Sigmoid colon (tissue), 7 donors: ENCODE measurements around the gene TANGO2. TPM values are rescaled to one million over a fixed set of nuclear protein-coding genes. Genes with fewer than 3 reads are reported as not detected.

Experiments used
- DNase-seq: peaks from one replicate; pipeline ENCODE4 v3.0.0-alpha.2; 2019
- H3K27ac ChIP-seq, 4 donors: fragments of 200-600 bp; sonication (generic); one replicate each; pipeline ENCODE4 v1.5.1; 2016 to 2019; ENCODE audit warnings: mild to moderate bottlenecking in 1 of 4
- H3K27me3 ChIP-seq, 3 donors: fragments of 200-600 bp; sonication (generic); one replicate each; pipeline ENCODE4 v1.5.1; 2019; ENCODE audit warnings: mild to moderate bottlenecking in 1 of 3
- H3K36me3 ChIP-seq, 4 donors: fragments of 200-600 bp; sonication (generic); one replicate each; pipeline ENCODE4 v1.5.1; 2016 to 2019
- H3K4me1 ChIP-seq, 4 donors: fragments of 200-600 bp; sonication (generic); one replicate each; pipeline ENCODE4 v1.5.1; 2017 to 2019
- H3K4me3 ChIP-seq, 4 donors: fragments of 200-600 bp; sonication (generic); one replicate each; pipeline ENCODE4 v1.5.1; 2017 to 2019; ENCODE audit warnings: mild to moderate bottlenecking in 2 of 4, moderate library complexity in 1 of 4
- H3K9me3 ChIP-seq, 4 donors: fragments of 200-600 bp in 3 of 4; sonication (generic) in 3 of 4; one replicate each; pipeline versions ENCODE4 v1.5.1 to v1.6.1; 2013 to 2019
- EP300 ChIP-seq, 4 donors: sonication (generic); formaldehyde crosslinking; IDR thresholded peaks; one replicate each; pipeline ENCODE4 v1.6.1; 2017; ENCODE audit warnings: antibody characterized with exemption in 4 of 4
- POLR2A ChIP-seq, 2 donors: fragments of 450-650 bp; IDR thresholded peaks; one replicate each; pipeline ENCODE4 v1.6.1; 2016; ENCODE audit warnings: antibody characterized with exemption in 2 of 2, mild to moderate bottlenecking in 2 of 2, moderate library complexity in 2 of 2
- POLR2AphosphoS5 ChIP-seq, 4 donors: sonication (generic); formaldehyde crosslinking; IDR thresholded peaks; one replicate each; pipeline ENCODE4 v1.6.1; 2017; ENCODE audit warnings: antibody characterized with exemption in 4 of 4
- WGBS, 2 donors: extraction: QIAGEN DNeasy Blood & Tissue Kit; methylation state at CpG; one replicate each; pipeline ENCODE4 v1.1.7; 2013; 5-methylcytosine and 5-hydroxymethylcytosine counted together
- intact Hi-C: fragments of 100-400 bp; cut with DNase I; formaldehyde crosslinking; loops from one replicate; pipeline ENCODE4 v1.15.1; 2023
- polyA plus RNA-seq, 3 donors: library from polyadenylated mRNA; stranded (reverse); fragments of 200-250 nt; gene quantifications; one replicate each; pipeline ENCODE4 v1.2.3, GENCODE V29; 2013
- small RNA-seq, 3 donors: library from RNA; depleted of rRNA; stranded (forward); fragments of <200 nt; gene quantifications; one replicate each; pipeline ENCODE3, GENCODE V24; 2016
- total RNA-seq, 4 donors: library from RNA; depleted of rRNA; stranded (reverse); fragments of >200 nt; gene quantifications; one replicate each; pipeline ENCODE4 v1.1.0, GENCODE V29; 2016
- TF ChIP-seq, protein P1 (sequence below), 4 experiments: fragments of 450-650 bp in 3 of 4; fragments of 200-600 bp in 1 of 4; IDR thresholded peaks; one replicate each; pipeline ENCODE4 v1.5.1; 2016 to 2019; ENCODE audit warnings: antibody characterized with exemption in 4 of 4, mild to moderate bottlenecking in 3 of 4, moderate library complexity in 2 of 4
- donor health status: healthy with polysubstance abuse.
- donor health status: Bipolar disorder and iron deficiency.
- donor health status: healthy.

Gene TANGO2
- total and polyA plus RNA-seq, 7 donors = 24.2 to 46.2 (median 31.6) TPM

DNA sequence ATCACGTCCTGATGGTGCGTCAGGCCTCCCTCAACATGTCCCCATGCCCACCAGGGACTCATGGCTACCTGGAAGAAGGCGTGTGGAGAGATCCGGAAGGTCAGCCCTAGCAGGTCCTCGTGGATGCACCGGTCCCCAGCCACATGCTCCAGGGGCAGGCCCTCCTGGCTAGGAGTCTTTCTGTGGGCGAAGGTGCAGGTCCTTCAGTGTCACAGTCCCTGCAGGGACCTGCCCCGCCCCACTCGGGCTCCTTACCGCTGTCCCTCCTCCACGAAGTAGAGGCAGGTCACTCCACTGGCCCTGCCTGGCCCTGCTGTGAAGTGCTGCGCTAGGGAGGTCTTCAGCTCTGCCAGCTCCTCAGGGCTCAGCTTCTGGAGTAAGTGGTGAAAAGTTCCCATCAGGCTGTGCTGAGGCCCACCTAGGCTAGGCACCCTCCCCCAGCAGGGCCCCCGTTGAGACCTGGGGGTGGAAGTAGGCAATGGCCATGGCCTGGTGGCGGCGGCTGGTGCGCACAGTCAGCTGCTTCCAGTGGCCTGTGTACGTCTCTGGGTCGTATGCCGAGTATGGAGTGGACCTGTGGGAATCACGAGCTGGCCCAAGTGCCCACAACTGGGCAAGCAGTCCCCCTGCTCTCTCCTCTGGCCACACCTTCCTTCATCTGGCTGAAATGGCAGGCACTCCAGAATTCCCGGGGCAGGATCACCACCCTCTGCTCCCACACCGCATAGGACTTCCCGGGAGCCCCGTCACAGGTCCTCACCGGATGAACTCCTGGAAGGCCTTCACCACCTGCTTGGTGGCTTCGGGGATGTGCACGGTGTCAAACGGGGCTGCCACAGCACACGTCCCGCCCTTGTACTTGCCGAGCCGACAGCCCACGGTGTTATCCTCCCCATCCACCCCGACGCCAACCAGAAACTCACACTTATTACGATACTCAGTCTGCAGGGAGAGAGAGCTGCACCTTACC is 93.9 kb downstream of the TANGO2 start:
- no peak overlapping the region for H3K27ac ChIP-seq
- 89 to 94% methylated on average over 36 of the region's 36 CpGs for WGBS, 2 donors
- intact Hi-C loops = loop anchor here (5.0 to 10.0 kb wide), 4 partner anchors 32 to 160 kb away; partner anchors contain the start of genes DGCR8 and TANGO2

DNA sequence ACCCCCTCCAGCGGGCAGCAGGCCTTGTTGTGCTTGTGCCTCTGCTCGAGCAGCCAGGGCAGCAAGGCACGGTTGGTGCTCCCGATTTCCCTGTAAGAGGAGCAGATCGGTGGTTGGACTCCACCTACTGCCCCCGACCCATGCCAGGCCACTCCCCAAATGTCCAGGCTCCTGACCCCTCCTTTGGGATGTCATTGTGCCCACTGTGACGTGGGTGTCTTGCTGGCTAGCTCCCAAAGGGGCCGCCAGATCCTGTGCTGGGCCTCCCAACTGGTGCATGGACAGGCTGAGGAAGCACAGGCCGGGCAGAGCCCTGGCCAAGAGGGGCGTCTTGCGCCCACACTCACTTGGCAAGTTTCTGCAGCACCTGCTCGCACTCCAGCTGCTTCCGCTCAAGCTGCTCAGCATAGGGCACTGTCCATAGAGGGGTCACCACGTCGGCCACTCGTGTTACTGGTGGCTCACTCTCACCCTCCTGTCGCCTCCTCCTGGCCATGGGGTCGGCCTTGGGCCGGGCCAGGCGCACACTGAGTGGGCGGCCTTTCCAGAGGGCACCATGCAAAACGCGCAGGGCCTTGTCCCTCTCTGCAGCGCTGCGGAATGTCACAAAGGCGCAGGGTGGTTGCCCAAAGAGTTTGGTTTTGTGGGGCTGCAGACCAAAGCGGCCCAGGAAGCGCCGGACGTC is 94.9 kb downstream of the TANGO2 start, which contains the start of gene RANBP1:
RANBP1 (plus strand) TSS at position 414 of the 685 bp plus-strand sequence; CDS start at position 495, 81 bp downstream.
- intact Hi-C loops = loop anchor here (5.0 to 10.0 kb wide), 4 partner anchors 34 to 161 kb away; partner anchors contain the start of genes DGCR8 and TANGO2
- Histone ChIP-seq H3K4me1 (peaks cover 0 to 48% (median 41%) of the 10 kb centered on the region in 4 donors), H3K9me3 (no peaks in the 10 kb centered on the region), H3K27ac (peak within 1 kb of the TSS; percentile 83 to 91 (median 88)), H3K27me3 (no peaks in the 10 kb centered on the region), H3K4me3 (peak within 1 kb of the TSS; percentile 67 to 93 (median 86)), H3K36me3 (peaks cover 4 to 62% (median 31%) of the 10 kb centered on the region in 4 donors)
- TF ChIP-seq POLR2A (IDR thresholded peaks at IDR 0.05) = no peak
- WGBS, 2 donors = 67 to 77% methylated on average over 30 of the region's 30 CpGs
- no peak for DNase-seq

More for the DNA sequence above, 93.9 kb downstream of the TANGO2 start:
- no peaks in the 10 kb centered on the region for H3K9me3 ChIP-seq
- no peak overlapping the region for H3K4me3 ChIP-seq
- no peak for DNase-seq
- TF ChIP-seq, protein P1, sequence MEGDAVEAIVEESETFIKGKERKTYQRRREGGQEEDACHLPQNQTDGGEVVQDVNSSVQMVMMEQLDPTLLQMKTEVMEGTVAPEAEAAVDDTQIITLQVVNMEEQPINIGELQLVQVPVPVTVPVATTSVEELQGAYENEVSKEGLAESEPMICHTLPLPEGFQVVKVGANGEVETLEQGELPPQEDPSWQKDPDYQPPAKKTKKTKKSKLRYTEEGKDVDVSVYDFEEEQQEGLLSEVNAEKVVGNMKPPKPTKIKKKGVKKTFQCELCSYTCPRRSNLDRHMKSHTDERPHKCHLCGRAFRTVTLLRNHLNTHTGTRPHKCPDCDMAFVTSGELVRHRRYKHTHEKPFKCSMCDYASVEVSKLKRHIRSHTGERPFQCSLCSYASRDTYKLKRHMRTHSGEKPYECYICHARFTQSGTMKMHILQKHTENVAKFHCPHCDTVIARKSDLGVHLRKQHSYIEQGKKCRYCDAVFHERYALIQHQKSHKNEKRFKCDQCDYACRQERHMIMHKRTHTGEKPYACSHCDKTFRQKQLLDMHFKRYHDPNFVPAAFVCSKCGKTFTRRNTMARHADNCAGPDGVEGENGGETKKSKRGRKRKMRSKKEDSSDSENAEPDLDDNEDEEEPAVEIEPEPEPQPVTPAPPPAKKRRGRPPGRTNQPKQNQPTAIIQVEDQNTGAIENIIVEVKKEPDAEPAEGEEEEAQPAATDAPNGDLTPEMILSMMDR (IDR thresholded peaks at IDR 0.05) = no peak
- TF ChIP-seq POLR2AphosphoS5 (IDR thresholded peaks at IDR 0.05) (no peak), POLR2A (IDR thresholded peaks at IDR 0.05) (no peak), EP300 (IDR thresholded peaks at IDR 0.05) (no peak)
- H3K36me3 ChIP-seq = peaks cover 7 to 62% (median 29%) of the 10 kb centered on the region in 4 donors
- no peaks in the 10 kb centered on the region for H3K27me3 ChIP-seq
- H3K4me1 ChIP-seq = peaks cover 0 to 39% (median 32%) of the 10 kb centered on the region in 4 donors

DNA sequence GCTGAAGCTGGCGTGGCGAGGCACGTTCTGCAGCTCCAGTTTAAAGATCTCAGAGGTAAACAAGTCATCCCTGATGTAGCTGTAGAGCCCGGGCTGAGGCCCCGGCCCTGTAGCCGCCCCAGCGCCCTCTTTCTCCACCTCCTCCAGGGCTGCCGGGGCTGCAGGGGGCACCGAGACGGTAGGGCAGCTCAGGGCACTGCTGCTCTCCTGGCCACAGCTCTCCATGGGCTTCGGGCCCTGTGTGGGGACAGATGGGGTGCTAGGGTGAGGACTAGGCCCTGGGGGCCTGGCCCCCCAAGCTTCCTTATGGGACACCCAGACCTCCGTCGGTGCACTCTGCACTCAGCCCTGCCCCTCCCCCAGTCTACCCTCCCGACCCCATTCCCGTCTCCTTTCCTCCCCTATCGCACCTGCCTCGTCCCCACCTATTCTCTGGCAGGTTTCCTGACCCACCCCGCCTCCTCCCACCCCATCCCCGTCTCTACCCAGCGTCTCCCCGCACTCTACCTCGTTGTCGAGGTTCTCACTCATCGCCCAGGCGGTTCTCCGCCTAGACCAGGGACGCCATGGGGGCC is 95.6 kb downstream of the TANGO2 start:
- Histone ChIP-seq H3K4me3 (peak overlapping the region; percentile 67 to 93 (median 86)), H3K27ac (peak overlapping the region; percentile 83 to 91 (median 88)), H3K9me3 (no peaks in the 10 kb centered on the region), H3K27me3 (no peaks in the 10 kb centered on the region), H3K4me1 (peaks cover 0 to 51% (median 42%) of the 10 kb centered on the region in 4 donors), H3K36me3 (peaks cover 4 to 60% (median 34%) of the 10 kb centered on the region in 4 donors)
- DNase-seq = peak; percentile 73
- 2 to 12% methylated on average over 27 of the region's 27 CpGs for WGBS, 2 donors
- TF ChIP-seq EP300 (IDR thresholded peaks at IDR 0.05) (no peak), POLR2AphosphoS5 (IDR thresholded peaks at IDR 0.05) (no peak), POLR2A (IDR thresholded peaks at IDR 0.05) (no peak)
- TF ChIP-seq, protein P1 (IDR thresholded peaks at IDR 0.05) = no peak
- intact Hi-C loops = loop anchor here (5.0 to 10.0 kb wide), 4 partner anchors 34 to 162 kb away; partner anchors contain the start of genes DGCR8 and TANGO2

Small RNA genes within 50 kb of the gene (small RNA-seq; reads per million reads assigned to genes)
- 0.78 to 1.8 (median 1.7) reads per million in 3 donors for gene MIR185
- 0 to 0.18 (median 0) reads per million in 3 donors for gene MIR6816
- gene RF00017 = 0 reads per million in 3 donors

Other genes starting within 250 kb of the TANGO2 start
- 10 to 100 TPM in 1 of 4 donors, 1 to 10 TPM in 3; 3.6 to 15.0 (median 5.3) TPM for gene GNB1L, start 166.2 kb upstream of the TANGO2 start, total RNA-seq
- gene GNB1L, start 166.2 kb upstream of the TANGO2 start, polyA plus RNA-seq = 1 to 10 TPM; 2.5 to 7.0 (median 3.0) TPM
- 10 to 100 TPM in 1 of 4 donors, 1 to 10 TPM in 3; 6.6 to 15.0 (median 8.7) TPM for gene RTL10, start 166.2 kb upstream of the TANGO2 start, total RNA-seq
- gene RTL10, start 166.2 kb upstream of the TANGO2 start, polyA plus RNA-seq = 1 to 10 TPM; 1.8 to 7.8 (median 2.8) TPM
- gene COMT, start 79.3 kb upstream of the TANGO2 start, total RNA-seq = 100 to 1,000 TPM; 106 to 162 (median 112) TPM
- 10 to 100 TPM; 62.5 to 97.6 (median 68.4) TPM for gene COMT, start 79.3 kb upstream of the TANGO2 start, polyA plus RNA-seq
- 10 to 100 TPM; 16.3 to 29.6 (median 21.1) TPM for gene TXNRD2, start 79.3 kb upstream of the TANGO2 start, total RNA-seq
- gene TXNRD2, start 79.3 kb upstream of the TANGO2 start, polyA plus RNA-seq = 10 to 100 TPM; 13.2 to 18.3 (median 16.6) TPM
- 10 to 100 TPM; 14.6 to 33.8 (median 24.5) TPM for gene ARVCF, start 4.3 kb upstream of the TANGO2 start, total RNA-seq
- 10 to 100 TPM in 1 of 3 donors, 1 to 10 TPM in 2; 3.9 to 13.3 (median 6.0) TPM for gene ARVCF, start 4.3 kb upstream of the TANGO2 start, polyA plus RNA-seq
- 10 to 100 TPM; 15.0 to 32.7 (median 22.2) TPM for gene DGCR8, start 59.1 kb downstream of the TANGO2 start, total RNA-seq
- gene DGCR8, start 59.1 kb downstream of the TANGO2 start, polyA plus RNA-seq = 10 to 100 TPM in 1 of 3 donors, 1 to 10 TPM in 2; 6.7 to 24.1 (median 8.4) TPM
- gene RANBP1, start 95.0 kb downstream of the TANGO2 start, total RNA-seq = 100 to 1,000 TPM; 135 to 194 (median 163) TPM
- 100 to 1,000 TPM in 1 of 3 donors, 10 to 100 TPM in 2; 67.9 to 163 (median 79.8) TPM for gene RANBP1, start 95.0 kb downstream of the TANGO2 start, polyA plus RNA-seq
- 10 to 100 TPM; 40.0 to 55.1 (median 51.1) TPM for gene TRMT2A, start 96.1 kb downstream of the TANGO2 start, total RNA-seq
- gene TRMT2A, start 96.1 kb downstream of the TANGO2 start, polyA plus RNA-seq = 10 to 100 TPM in 1 of 3 donors, 1 to 10 TPM in 2; 8.6 to 43.7 (median 9.0) TPM
- gene ZDHHC8, start 110.7 kb downstream of the TANGO2 start, total RNA-seq = 10 to 100 TPM in 2 of 4 donors, 1 to 10 TPM in 2; 4.6 to 14.3 (median 9.5) TPM
- gene ZDHHC8, start 110.7 kb downstream of the TANGO2 start, polyA plus RNA-seq = 10 to 100 TPM in 1 of 3 donors, 1 to 10 TPM in 2; 1.8 to 26.0 (median 4.2) TPM
- gene CCDC188, start 129.9 kb downstream of the TANGO2 start, total RNA-seq = under 1 TPM in 1 of 4 donors, not detected in 3; 0.41 TPM
- 1 to 10 TPM in 1 of 3 donors, not detected in 2; 1.1 TPM for gene CCDC188, start 129.9 kb downstream of the TANGO2 start, polyA plus RNA-seq
- under 1 TPM in 2 of 4 donors, not detected in 2; 0.36 to 0.83 TPM for gene RTN4R, start 247.2 kb downstream of the TANGO2 start, total RNA-seq
- 1 to 10 TPM in 2 of 3 donors, under 1 TPM in 1; 0.60 to 4.3 (median 1.4) TPM for gene RTN4R, start 247.2 kb downstream of the TANGO2 start, polyA plus RNA-seq